Panc1 (cell line): Measurements from ENCODE around the gene NEK2. TPM values are rescaled to one million over a fixed set of nuclear protein-coding genes. Genes with fewer than 3 reads are reported as not detected.
"Not testable (repeated sequence)": the region's sequence is repeated elsewhere in the genome, so short reads cannot be mapped to it uniquely, and the experiment has no call there.

Source experiments
- ATAC-seq: fragments of 200-7000 bp; cut with Tn5 transposase; 2 replicates; pipeline ENCODE4 v1.9.1; 2020; ENCODE audit warnings: mild to moderate bottlenecking, moderate library complexity
- BruUV-seq: library from RNA; stranded (reverse); fragments of 400-500 nt; replicated peaks from 2 replicates; lab custom pipeline; 2021; lab: Mats Ljungman, UMichigan
- CTCF ChIA-PET: fragments of 300-600 bp; sonication (Branson Sonifier 250); formaldehyde crosslinking; loops from one replicate; lab custom pipeline; 2022; ENCODE audit warnings: antibody characterized with exemption; lab: Charles Lee
- POLR2A ChIA-PET: fragments of 300-600 bp; sonication (Branson Sonifier 250); formaldehyde crosslinking; loops from one replicate; lab custom pipeline; 2022; ENCODE audit warnings: antibody characterized with exemption; lab: Charles Lee
- DNase-seq: peaks from one replicate; pipeline ENCODE4 v3.0.0-alpha.2; 2010; ENCODE audit warnings: low read depth, low spot score
- H3K27ac ChIP-seq: 2 replicates; pipeline ENCODE4 v1.5.1; 2011; ENCODE audit warnings: mild to moderate bottlenecking, low read length, inconsistent platforms
- H3K27me3 ChIP-seq: fragments of 200-500 bp; sonication (Bioruptor generic); 2 replicates; pipeline ENCODE4 v1.6.0; 2014; ENCODE audit warnings: low read length, inconsistent platforms; ENCODE audit not compliant: control insufficient read depth, insufficient read depth
- H3K36me3 ChIP-seq: fragments of 200-500 bp; sonication (Bioruptor generic); 2 replicates; pipeline ENCODE4 v1.5.1; 2014; ENCODE audit warnings: inconsistent platforms, mild to moderate bottlenecking, low read length, moderate library complexity; ENCODE audit not compliant: control insufficient read depth, insufficient read depth
- H3K4me1 ChIP-seq: 2 replicates; pipeline ENCODE4 v1.5.1; 2011; ENCODE audit warnings: inconsistent platforms, mild to moderate bottlenecking, low read length, moderate library complexity; ENCODE audit not compliant: control insufficient read depth, insufficient read depth
- H3K4me3 ChIP-seq, 2 experiments: 2 replicates each; pipeline ENCODE4 v1.5.1; 2011 to 2012; ENCODE audit warnings: low read depth in 2 of 2, low read length in 2 of 2, mild to moderate bottlenecking in 2 of 2, inconsistent platforms in 1 of 2, moderate library complexity in 1 of 2
- H3K9me3 ChIP-seq: fragments of 200-500 bp; sonication (Bioruptor generic); 2 replicates; pipeline ENCODE4 v1.5.1; 2014; ENCODE audit warnings: low read depth, mild to moderate bottlenecking, inconsistent platforms, low read length, moderate library complexity; ENCODE audit not compliant: control insufficient read depth, insufficient read depth
- POLR2AphosphoS5 ChIP-seq: IDR thresholded peaks from 2 replicates; pipeline ENCODE4 v1.6.1; 2012; ENCODE audit warnings: mild to moderate bottlenecking, low read depth, low read length, moderate library complexity
- SIN3A ChIP-seq: IDR thresholded peaks from 2 replicates; pipeline ENCODE4 v1.6.1; 2012; ENCODE audit warnings: low read depth, mild to moderate bottlenecking, low read length, moderate library complexity, borderline replicate concordance; ENCODE audit not compliant: insufficient read depth
- TCF7L2 ChIP-seq: IDR thresholded peaks from 2 replicates; pipeline ENCODE4 v1.6.1; 2011; ENCODE audit warnings: mild to moderate bottlenecking, low read depth, low read length, inconsistent platforms
- in situ Hi-C: cut with HindIII; loops from 2 replicates; pipeline ENCODE4 v1.10.0; 2016; ENCODE audit warnings: low sequenced_read_pairs, low pct_unique_long_range_greater_than_20kb
- intact Hi-C: fragments of 100-400 bp; cut with micrococcal nuclease; formaldehyde crosslinking; loops from one replicate; pipeline ENCODE4 v1.10.0; 2022; ENCODE audit not compliant: unreplicated experiment
- total RNA-seq: library from RNA; stranded (reverse); gene quantifications from one replicate; pipeline ENCODE4 v1.2.1, GENCODE V29; 2021; ENCODE audit not compliant: unreplicated experiment
- TF ChIP-seq, protein P1 (sequence below), 2 experiments: IDR thresholded peaks; 2 replicates each; pipeline ENCODE4 v1.6.1; 2011 to 2012; ENCODE audit warnings: low read depth in 2 of 2, control low read depth in 1 of 2, low read length in 1 of 2, mild to moderate bottlenecking in 1 of 2, moderate library complexity in 1 of 2; ENCODE audit not compliant: insufficient read depth in 1 of 2
- TF ChIP-seq, protein P2 (sequence below): fragments of 450-650 bp; IDR thresholded peaks from 2 replicates; pipeline ENCODE4 v1.5.1; 2017; ENCODE audit warnings: mild to moderate bottlenecking

The NEK2 gene
- total RNA-seq, 1 experiment from 2014 or later, result 34.4 TPM

DNA sequence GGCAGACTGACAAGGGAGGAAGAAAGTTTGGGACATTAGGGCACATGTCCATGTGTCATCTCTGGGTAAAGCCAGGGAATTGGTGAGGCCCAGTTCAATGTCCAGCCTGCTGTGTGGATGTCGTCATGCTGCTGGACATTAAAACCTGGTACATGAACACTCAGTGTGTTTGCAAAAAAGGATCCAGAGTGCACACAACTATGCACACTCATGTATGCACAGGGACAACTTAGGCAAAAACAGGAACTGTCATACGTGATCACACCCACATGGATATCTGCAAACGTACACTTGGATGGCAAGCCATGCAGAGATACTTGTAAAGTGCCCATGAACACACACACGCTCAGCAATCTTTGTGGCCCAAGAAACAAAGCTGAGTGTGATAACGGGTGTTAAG, 47.9 kb upstream of the NEK2 start:
- H3K4me3 ChIP-seq, result no peak overlapping the region
- no peak for ATAC-seq

DNA sequence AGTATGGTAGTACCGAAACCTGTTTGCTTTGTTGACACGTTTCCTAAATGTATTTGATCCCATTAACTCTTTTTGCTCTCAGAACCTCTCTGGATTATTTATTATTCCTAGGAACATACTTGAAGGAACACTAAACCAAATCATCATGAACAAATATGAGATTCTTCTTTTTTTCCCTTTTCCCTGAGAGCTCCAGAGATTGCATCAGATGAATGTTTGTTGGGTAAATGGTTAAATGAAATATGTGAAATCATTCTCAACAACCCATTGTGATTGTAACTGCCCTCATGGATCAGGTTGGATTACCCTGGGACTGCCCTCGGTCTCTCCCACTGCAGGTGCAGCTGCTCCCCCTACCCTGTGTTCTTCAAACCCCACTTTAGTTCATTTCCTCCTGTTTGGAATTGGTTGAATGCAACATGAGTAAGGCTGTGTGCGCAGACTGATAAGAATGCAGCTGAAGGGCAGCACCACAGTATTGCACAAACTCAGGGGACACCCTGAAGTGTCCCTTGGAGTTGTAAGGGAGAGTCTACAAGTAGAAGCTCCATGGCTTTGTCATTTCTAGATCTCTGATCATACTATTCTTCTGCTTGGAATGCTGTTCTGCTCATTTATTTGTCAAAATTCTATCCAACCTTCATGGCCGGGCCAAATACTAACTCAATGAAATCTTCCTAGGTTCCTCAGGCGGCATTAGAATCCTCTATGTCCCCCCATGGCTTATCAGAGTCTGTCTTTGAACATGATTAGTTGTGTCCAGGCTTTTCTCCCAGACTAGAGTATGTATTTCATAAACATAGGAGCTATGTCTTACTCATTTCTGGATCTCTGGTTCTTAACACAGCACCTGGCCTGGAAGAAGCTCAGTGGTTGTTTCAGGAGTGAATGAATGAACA, 47.1 kb upstream of the NEK2 start:
- in situ Hi-C loops, result no loop called here
- no peak for ATAC-seq
- H3K4me3 ChIP-seq, result no peak overlapping the region
- no peaks in the 10 kb centered on the region; the same call in 1 of the 2 replicates for H3K4me1 ChIP-seq
- H3K36me3 ChIP-seq, result no peaks in the 10 kb centered on the region
- TF ChIP-seq SIN3A, result no peak
- TF ChIP-seq, protein P1, sequence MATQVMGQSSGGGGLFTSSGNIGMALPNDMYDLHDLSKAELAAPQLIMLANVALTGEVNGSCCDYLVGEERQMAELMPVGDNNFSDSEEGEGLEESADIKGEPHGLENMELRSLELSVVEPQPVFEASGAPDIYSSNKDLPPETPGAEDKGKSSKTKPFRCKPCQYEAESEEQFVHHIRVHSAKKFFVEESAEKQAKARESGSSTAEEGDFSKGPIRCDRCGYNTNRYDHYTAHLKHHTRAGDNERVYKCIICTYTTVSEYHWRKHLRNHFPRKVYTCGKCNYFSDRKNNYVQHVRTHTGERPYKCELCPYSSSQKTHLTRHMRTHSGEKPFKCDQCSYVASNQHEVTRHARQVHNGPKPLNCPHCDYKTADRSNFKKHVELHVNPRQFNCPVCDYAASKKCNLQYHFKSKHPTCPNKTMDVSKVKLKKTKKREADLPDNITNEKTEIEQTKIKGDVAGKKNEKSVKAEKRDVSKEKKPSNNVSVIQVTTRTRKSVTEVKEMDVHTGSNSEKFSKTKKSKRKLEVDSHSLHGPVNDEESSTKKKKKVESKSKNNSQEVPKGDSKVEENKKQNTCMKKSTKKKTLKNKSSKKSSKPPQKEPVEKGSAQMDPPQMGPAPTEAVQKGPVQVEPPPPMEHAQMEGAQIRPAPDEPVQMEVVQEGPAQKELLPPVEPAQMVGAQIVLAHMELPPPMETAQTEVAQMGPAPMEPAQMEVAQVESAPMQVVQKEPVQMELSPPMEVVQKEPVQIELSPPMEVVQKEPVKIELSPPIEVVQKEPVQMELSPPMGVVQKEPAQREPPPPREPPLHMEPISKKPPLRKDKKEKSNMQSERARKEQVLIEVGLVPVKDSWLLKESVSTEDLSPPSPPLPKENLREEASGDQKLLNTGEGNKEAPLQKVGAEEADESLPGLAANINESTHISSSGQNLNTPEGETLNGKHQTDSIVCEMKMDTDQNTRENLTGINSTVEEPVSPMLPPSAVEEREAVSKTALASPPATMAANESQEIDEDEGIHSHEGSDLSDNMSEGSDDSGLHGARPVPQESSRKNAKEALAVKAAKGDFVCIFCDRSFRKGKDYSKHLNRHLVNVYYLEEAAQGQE (IDR thresholded peaks at IDR 0.05; ENCODE audit: insufficient read depth in 1 of 2, low read depth in 2 of 2, low read length in 1 of 2), result no peak
- TF ChIP-seq POLR2AphosphoS5, result no peak
- TF ChIP-seq, protein P2, sequence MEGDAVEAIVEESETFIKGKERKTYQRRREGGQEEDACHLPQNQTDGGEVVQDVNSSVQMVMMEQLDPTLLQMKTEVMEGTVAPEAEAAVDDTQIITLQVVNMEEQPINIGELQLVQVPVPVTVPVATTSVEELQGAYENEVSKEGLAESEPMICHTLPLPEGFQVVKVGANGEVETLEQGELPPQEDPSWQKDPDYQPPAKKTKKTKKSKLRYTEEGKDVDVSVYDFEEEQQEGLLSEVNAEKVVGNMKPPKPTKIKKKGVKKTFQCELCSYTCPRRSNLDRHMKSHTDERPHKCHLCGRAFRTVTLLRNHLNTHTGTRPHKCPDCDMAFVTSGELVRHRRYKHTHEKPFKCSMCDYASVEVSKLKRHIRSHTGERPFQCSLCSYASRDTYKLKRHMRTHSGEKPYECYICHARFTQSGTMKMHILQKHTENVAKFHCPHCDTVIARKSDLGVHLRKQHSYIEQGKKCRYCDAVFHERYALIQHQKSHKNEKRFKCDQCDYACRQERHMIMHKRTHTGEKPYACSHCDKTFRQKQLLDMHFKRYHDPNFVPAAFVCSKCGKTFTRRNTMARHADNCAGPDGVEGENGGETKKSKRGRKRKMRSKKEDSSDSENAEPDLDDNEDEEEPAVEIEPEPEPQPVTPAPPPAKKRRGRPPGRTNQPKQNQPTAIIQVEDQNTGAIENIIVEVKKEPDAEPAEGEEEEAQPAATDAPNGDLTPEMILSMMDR, result no peak
- no peak for TF ChIP-seq TCF7L2
- POLR2A ChIA-PET, result no interaction called here
- no peaks in the 10 kb centered on the region for H3K27me3 ChIP-seq
- DNase-seq, result no peak
- CTCF ChIA-PET, result no interaction called here
- intact Hi-C loops, result no loop called here
- H3K27ac ChIP-seq, result peak overlapping the region; percentile 54; the same call in 1 of the 2 replicates
- BruUV-seq, result no TSS peak
- no peaks in the 10 kb centered on the region for H3K9me3 ChIP-seq

More for the DNA sequence above, 47.9 kb upstream of the NEK2 start:
- DNase-seq, result no peak
- no TSS peak for BruUV-seq
- no peaks in the 10 kb centered on the region for H3K36me3 ChIP-seq
- H3K4me1 ChIP-seq, result no peaks in the 10 kb centered on the region; the same call in 1 of the 2 replicates
- POLR2A ChIA-PET, result interaction anchor here (0.7 kb wide), 1 partner anchor 23 kb away, joined by 10 read pairs; no protein-coding TSS in a partner anchor
- in situ Hi-C loops, result no loop called here
- H3K27me3 ChIP-seq, result no peaks in the 10 kb centered on the region
- CTCF ChIA-PET, result no interaction called here
- TF ChIP-seq POLR2AphosphoS5 (no peak), SIN3A (no peak), TCF7L2 (no peak)
- H3K27ac ChIP-seq, result 0 out of 2 replicates have a peak overlapping the region, but pooled peaks have one; percentile 40
- intact Hi-C loops, result no loop called here
- no peaks in the 10 kb centered on the region for H3K9me3 ChIP-seq

DNA sequence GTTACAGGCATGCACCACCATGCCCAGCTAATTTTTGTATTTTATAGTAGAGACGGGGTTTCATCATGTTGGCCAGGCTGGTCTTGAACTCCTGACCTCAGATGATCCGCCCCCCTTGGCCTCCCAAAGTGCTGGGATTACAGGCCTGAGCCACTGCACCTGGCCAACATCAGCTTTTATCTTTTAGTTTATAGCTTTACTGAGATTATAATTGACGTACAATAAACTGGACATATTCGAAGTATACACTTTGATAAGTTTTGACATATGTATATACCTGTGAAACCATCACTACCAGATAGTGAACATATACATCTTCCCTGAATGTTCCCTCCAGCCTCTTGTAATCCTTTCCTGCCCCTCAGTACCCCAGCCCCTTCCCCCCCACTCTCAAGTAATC, 41.1 kb upstream of the NEK2 start:
- BruUV-seq, intact Hi-C loops, H3K9me3 ChIP-seq, CTCF ChIA-PET, in situ Hi-C loops, DNase-seq, H3K4me1 ChIP-seq, H3K4me3 ChIP-seq, H3K27me3 ChIP-seq, POLR2A ChIA-PET, ATAC-seq, H3K36me3 ChIP-seq, H3K27ac ChIP-seq: not testable (repeated sequence)
